Stomach (tissue), 9 donors: ENCODE results near the gene F11R. TPM values are rescaled to one million over a fixed set of nuclear protein-coding genes. Genes with fewer than 3 reads are reported as not detected.
A peak's percentile ranks its signal among the peaks of the same experiment; 100 is the strongest.

Source experiments
- DNase-seq, 2 donors: peaks; one replicate each; pipeline versions ENCODE4 v3.0.0 to v3.0.0-alpha.2; 2013 to 2019
- H3K27ac ChIP-seq, 5 donors: fragments of 200-600 bp in 4 of 5; sonication (generic) in 4 of 5; one replicate each; pipeline ENCODE4 v1.5.1; 2013 to 2019; ENCODE audit warnings: mild to moderate bottlenecking in 1 of 5, moderate library complexity in 1 of 5
- H3K27me3 ChIP-seq, 3 donors: fragments of 200-600 bp; sonication (generic); one replicate each; pipeline ENCODE4 v1.5.1; 2017 to 2019; ENCODE audit warnings: mixed run types in 1 of 3
- H3K36me3 ChIP-seq, 4 donors: fragments of 200-600 bp; sonication (generic); 1 replicate in 3 of 4; 2 replicates in 1 of 4; pipeline ENCODE4 v1.5.1; 2016 to 2019
- H3K4me1 ChIP-seq, 4 donors: fragments of 200-600 bp; sonication (generic); one replicate each; pipeline ENCODE4 v1.5.1; 2016 to 2019
- H3K4me3 ChIP-seq, 4 donors: fragments of 200-600 bp; sonication (generic) in 3 of 4; one replicate each; pipeline ENCODE4 v1.5.1; 2016 to 2019; ENCODE audit warnings: mild to moderate bottlenecking in 1 of 4
- H3K9me3 ChIP-seq, 4 donors: fragments of 200-600 bp; sonication (generic); one replicate each; pipeline ENCODE4 v1.5.1; 2016 to 2019
- EP300 ChIP-seq: sonication (generic); formaldehyde crosslinking; IDR thresholded peaks from one replicate; pipeline ENCODE4 v1.6.1; 2017; ENCODE audit warnings: antibody characterized with exemption
- POLR2A ChIP-seq, 4 donors: fragments of 450-650 bp; IDR thresholded peaks; one replicate each; pipeline ENCODE4 v1.6.1; 2016; ENCODE audit warnings: antibody characterized with exemption in 4 of 4, control low read depth in 2 of 4, mild to moderate bottlenecking in 1 of 4, moderate library complexity in 1 of 4
- POLR2AphosphoS5 ChIP-seq, 3 donors: sonication (generic); formaldehyde crosslinking; IDR thresholded peaks; one replicate each; pipeline ENCODE4 v1.6.1; 2016; ENCODE audit warnings: antibody characterized with exemption in 3 of 3
- WGBS, 5 donors: extraction: QIAGEN DNeasy Blood & Tissue Kit in 3 of 5; methylation state at CpG; one replicate each; pipeline versions ENCODE4 v1.1.5 to v1.1.7; 2013 to 2018; 5-methylcytosine and 5-hydroxymethylcytosine counted together
- intact Hi-C: fragments of 100-400 bp; cut with DNase I; formaldehyde crosslinking; loops from one replicate; pipeline ENCODE4 v1.15.1; 2023; ENCODE audit warnings: low total_unique reads
- polyA plus RNA-seq, 3 donors: library from polyadenylated mRNA; stranded (reverse); fragments of 200-250 nt; gene quantifications; one replicate each; pipeline ENCODE4 v1.2.3, GENCODE V29; 2013
- total RNA-seq, 5 donors: library from RNA; depleted of rRNA; stranded (reverse); fragments of >200 nt; gene quantifications; one replicate each; pipeline versions ENCODE4 v1.1.0 to v1.2.3, GENCODE V29; 2014 to 2016
- TF ChIP-seq, protein P1 (sequence below), 7 experiments: fragments of 450-650 bp in 4 of 7; fragments of 200-600 bp in 3 of 7; sonication (generic) in 3 of 7; IDR thresholded peaks; one replicate each; pipeline ENCODE4 v1.5.1; 2016 to 2019; ENCODE audit warnings: antibody characterized with exemption in 7 of 7, control low read depth in 2 of 7, mild to moderate bottlenecking in 1 of 7
- donor health status: healthy with polysubstance abuse.
- donor health status: Bipolar disorder and iron deficiency.
- donor health status: healthy.

F11R gene
- total and polyA plus RNA-seq, 8 donors: 7.6 to 130 (median 25.0) TPM

DNA sequence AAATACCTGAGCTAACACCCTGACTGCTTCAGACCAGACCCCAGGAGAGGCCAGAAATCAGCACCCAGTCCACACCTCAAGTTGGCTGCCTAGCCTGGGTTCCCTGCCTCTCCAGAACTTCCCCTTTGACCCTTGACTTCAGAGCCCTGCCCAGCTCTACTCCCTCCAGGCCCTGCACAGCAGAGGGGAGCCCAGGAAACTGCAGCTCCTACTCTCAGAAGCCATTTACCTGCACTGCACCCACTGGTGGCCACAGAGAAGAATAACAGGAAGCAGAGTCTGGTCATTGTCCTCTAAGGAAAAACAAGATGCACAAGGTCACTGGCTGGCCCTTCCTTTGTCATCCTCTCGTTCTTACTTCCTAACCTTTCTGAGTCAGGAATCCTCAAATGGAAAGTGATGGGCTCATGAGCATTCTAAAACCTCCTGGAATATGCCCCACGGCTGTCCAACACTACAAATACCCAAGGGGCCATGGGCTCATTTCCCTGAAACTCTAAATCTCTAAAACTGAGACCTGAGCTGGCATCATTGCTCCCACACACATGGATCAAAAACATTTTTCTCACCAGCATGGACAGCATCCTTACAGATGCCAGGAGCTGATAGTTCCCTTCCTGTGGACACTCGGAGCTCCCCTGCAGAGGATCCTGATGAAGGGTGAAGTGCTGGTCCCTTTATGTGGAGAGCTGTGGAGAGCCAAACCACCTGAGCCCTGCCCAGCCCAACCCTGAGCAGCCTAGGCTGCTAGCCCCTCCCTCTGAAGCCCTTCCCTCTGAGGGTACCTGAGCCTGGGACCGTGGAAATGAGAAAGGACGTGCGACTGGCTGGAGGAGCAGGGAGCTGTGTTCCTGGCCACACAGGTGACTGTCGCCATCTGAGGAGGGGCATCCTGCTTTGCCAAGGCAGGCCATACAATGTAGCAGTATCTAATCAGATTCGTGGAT is 66.5 kb downstream of the F11R start, which contains the start of gene ITLN2:
TSS of gene ITLN2 (minus strand) at position 652 of the 947 bp plus-strand sequence. CDS start at position 584, 68 bp downstream.
- Histone ChIP-seq H3K27me3 (no peaks in the 10 kb centered on the region), H3K36me3 (no peaks in the 10 kb centered on the region), H3K9me3 (no peaks in the 10 kb centered on the region), H3K4me1 (peaks cover 0 to 10% (median 0%) of the 10 kb centered on the region in 4 donors), H3K27ac (peak within 1 kb of the TSS in 1 of 5 donors; percentile 6), H3K4me3 (no peak within 1 kb of the TSS)
- WGBS, 5 donors: 77 to 84% (median 82%) methylated on average over 8 of the region's 8 CpGs
- TF ChIP-seq, protein P1, sequence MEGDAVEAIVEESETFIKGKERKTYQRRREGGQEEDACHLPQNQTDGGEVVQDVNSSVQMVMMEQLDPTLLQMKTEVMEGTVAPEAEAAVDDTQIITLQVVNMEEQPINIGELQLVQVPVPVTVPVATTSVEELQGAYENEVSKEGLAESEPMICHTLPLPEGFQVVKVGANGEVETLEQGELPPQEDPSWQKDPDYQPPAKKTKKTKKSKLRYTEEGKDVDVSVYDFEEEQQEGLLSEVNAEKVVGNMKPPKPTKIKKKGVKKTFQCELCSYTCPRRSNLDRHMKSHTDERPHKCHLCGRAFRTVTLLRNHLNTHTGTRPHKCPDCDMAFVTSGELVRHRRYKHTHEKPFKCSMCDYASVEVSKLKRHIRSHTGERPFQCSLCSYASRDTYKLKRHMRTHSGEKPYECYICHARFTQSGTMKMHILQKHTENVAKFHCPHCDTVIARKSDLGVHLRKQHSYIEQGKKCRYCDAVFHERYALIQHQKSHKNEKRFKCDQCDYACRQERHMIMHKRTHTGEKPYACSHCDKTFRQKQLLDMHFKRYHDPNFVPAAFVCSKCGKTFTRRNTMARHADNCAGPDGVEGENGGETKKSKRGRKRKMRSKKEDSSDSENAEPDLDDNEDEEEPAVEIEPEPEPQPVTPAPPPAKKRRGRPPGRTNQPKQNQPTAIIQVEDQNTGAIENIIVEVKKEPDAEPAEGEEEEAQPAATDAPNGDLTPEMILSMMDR (IDR thresholded peaks at IDR 0.05): peak in 5 of 7 experiments; percentile 27 to 72 (median 56)
- TF ChIP-seq EP300: no peak
- no peak for TF ChIP-seq POLR2AphosphoS5 (IDR thresholded peaks at IDR 0.05)
- TF ChIP-seq POLR2A (IDR thresholded peaks at IDR 0.05): no peak
- intact Hi-C loops: loop anchor here (10.0 kb wide), 2 partner anchors 90 to 120 kb away; partner anchors contain the start of gene CD244
- peak; percentile 49 to 66 for DNase-seq

DNA sequence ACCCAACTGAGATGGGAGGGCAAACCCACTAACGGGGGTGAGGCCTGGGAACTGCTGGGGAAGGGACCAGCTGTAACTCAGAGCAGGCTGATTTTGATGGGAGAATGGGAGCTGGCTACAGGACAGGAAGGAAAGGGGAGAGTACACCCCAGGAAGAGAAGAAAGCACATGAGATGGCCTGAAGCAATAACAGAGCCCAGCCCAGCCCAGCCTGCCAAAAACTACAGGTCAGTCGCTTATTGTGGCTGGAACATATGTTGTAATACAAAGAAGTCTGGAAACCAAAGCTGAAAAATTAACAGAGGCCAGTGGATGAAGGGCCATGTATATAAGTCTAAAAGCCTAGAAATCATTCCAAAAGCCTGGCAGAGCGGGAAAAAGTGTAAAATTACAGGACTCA is 67.9 kb downstream of the F11R start:
- intact Hi-C loops: loop anchor here (10.0 kb wide), 2 partner anchors 88 to 118 kb away; partner anchors contain the start of gene CD244
- WGBS, 5 donors: 70 to 83% (median 78%) methylated on average over 3 of the region's 3 CpGs
- no peak for DNase-seq
- Histone ChIP-seq H3K9me3 (no peaks in the 10 kb centered on the region), H3K36me3 (no peaks in the 10 kb centered on the region), H3K4me1 (peaks cover 0 to 10% (median 0%) of the 10 kb centered on the region in 4 donors), H3K4me3 (no peak overlapping the region), H3K27ac (no peak overlapping the region), H3K27me3 (no peaks in the 10 kb centered on the region)
- TF ChIP-seq, protein P1 (IDR thresholded peaks at IDR 0.05): no peak
- TF ChIP-seq POLR2A (IDR thresholded peaks at IDR 0.05) (no peak), POLR2AphosphoS5 (IDR thresholded peaks at IDR 0.05) (no peak), EP300 (no peak)

DNA sequence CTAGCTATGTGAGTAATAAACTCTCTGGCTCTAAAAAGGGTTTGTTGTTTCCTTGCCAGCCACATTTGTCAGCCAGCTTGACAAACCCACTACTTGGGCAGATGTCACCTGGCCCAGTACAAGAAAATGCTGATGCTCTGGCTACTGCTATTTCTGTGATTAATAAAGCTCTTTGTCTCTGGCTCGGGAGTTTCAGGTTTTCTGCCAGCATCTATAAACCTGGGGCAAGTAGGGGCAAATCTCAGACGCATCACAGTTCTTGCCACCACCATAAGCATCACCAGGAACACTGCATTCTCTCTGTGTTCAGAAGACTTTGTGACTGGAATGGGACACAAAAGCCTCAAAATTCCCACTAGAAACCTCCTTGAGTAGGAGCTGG is 68.8 kb downstream of the F11R start:
- Histone ChIP-seq H3K27me3 (no peaks in the 10 kb centered on the region), H3K4me3 (no peak overlapping the region), H3K36me3 (no peaks in the 10 kb centered on the region), H3K9me3 (no peaks in the 10 kb centered on the region), H3K4me1 (peaks cover 0 to 19% (median 0%) of the 10 kb centered on the region in 4 donors), H3K27ac (no peak overlapping the region)
- 65 to 87% (median 77%) methylated on average over 2 of the region's 2 CpGs for WGBS, 5 donors
- no peak for DNase-seq
- intact Hi-C loops: loop anchor here (10.0 kb wide), 2 partner anchors 87 to 117 kb away; partner anchors contain the start of gene CD244
- TF ChIP-seq, protein P1 (IDR thresholded peaks at IDR 0.05): no peak
- TF ChIP-seq EP300: no peak

DNA sequence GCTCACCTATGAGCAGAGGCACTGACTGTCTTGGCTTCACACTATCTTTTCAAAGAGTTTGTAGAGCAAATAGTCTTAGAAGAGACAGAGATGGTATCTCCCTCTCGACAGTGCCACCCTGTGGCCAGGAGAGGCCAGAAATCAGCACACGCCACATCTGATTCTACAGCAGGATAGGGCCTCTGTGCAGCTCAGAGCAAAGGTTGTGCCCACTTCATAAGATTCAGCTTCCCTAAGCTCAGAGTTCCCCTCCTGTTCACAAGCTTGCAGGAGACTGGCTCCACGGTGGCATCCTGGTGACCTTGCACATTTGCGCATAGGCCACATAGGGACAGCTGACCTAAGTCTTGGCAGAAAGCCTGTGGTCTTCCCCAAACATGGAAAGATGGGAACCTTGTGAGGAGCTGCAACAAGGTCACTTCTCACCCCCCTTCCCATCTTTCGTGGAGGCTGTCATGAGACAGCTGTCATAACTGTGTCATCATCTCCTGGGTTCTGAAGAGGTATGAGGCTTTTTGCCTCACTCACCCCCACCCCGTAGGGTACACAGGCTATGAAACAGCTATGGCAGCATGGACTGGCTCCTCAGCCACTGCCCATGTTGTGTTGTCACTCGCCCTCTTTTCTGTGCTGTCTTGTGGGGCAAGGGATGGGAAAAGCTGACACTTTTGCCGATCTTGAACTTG is 69.4 kb downstream of the F11R start:
- Histone ChIP-seq H3K4me3 (no peak overlapping the region), H3K9me3 (no peaks in the 10 kb centered on the region), H3K27me3 (no peaks in the 10 kb centered on the region), H3K27ac (no peak overlapping the region), H3K36me3 (no peaks in the 10 kb centered on the region), H3K4me1 (peaks cover 0 to 24% (median 0%) of the 10 kb centered on the region in 4 donors)
- no peak for TF ChIP-seq POLR2AphosphoS5 (IDR thresholded peaks at IDR 0.05)
- TF ChIP-seq, protein P1 (IDR thresholded peaks at IDR 0.05): peak in 5 of 7 experiments; percentile 29 to 81 (median 61)
- peak; percentile 82 to 85 for DNase-seq
- intact Hi-C loops: loop anchor here (10.0 kb wide), 2 partner anchors 87 to 117 kb away; partner anchors contain the start of gene CD244
- WGBS, 5 donors: 43 to 70% (median 54%) methylated on average over 6 to 8 of the region's 8 CpGs
